SU-DHL-6 (cell line): ENCODE results near the gene TMEM62.

ENCODE experiments used
- EZH2phosphoT487 ChIP-seq: fragments of 200-600 bp; sonication (generic), shearing (Covaris generic); conservative IDR thresholded peaks from 2 replicates; pipeline ENCODE4 v1.6.1; 2018; ENCODE audit warnings: mild to moderate bottlenecking, antibody characterized with exemption, low read length, moderate library complexity, mixed read lengths
- TF ChIP-seq, protein P1 (sequence below): fragments of 200-600 bp; sonication (generic); IDR thresholded peaks from one replicate; pipeline ENCODE4 v1.5.1; 2017; ENCODE audit warnings: antibody characterized with exemption, mild to moderate bottlenecking, low read length, moderate library complexity; ENCODE audit not compliant: insufficient read depth, poor library complexity, severe bottlenecking

- TF ChIP-seq, protein P1, sequence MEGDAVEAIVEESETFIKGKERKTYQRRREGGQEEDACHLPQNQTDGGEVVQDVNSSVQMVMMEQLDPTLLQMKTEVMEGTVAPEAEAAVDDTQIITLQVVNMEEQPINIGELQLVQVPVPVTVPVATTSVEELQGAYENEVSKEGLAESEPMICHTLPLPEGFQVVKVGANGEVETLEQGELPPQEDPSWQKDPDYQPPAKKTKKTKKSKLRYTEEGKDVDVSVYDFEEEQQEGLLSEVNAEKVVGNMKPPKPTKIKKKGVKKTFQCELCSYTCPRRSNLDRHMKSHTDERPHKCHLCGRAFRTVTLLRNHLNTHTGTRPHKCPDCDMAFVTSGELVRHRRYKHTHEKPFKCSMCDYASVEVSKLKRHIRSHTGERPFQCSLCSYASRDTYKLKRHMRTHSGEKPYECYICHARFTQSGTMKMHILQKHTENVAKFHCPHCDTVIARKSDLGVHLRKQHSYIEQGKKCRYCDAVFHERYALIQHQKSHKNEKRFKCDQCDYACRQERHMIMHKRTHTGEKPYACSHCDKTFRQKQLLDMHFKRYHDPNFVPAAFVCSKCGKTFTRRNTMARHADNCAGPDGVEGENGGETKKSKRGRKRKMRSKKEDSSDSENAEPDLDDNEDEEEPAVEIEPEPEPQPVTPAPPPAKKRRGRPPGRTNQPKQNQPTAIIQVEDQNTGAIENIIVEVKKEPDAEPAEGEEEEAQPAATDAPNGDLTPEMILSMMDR = no peak
- TF ChIP-seq EZH2phosphoT487 = no peak
Observed at GRCh38 chr15:43212299-43212698, 78.9 kb downstream of the TMEM62 start.
